H1 (cell line): ENCODE data around the gene GAREM2. TPM values are rescaled to one million over a fixed set of nuclear protein-coding genes. Genes with fewer than 3 reads are reported as not detected.

Experiments used
- ASH2L ChIP-seq: fragments of 200-600, 300-600 bp; sonication (generic); IDR thresholded peaks from one replicate; pipeline ENCODE4 v1.7.1; 2017; ENCODE audit warnings: low read length
- RAD21 ChIP-seq, 2 experiments: IDR thresholded peaks in 1 of 2; conservative IDR thresholded peaks in 1 of 2; 2 replicates each; pipeline ENCODE4 v1.6.1; 2011; ENCODE audit warnings: low read depth in 2 of 2, low read length in 2 of 2, improper control_type of control experiment in 1 of 2, inconsistent platforms in 1 of 2, mild to moderate bottlenecking in 1 of 2, moderate library complexity in 1 of 2
- SUZ12 ChIP-seq: fragments of 200-600 bp; sonication (generic); IDR thresholded peaks from 2 replicates; pipeline ENCODE4 v1.6.1; 2012; ENCODE audit warnings: mild to moderate bottlenecking, inconsistent platforms, low read length, moderate library complexity, mixed read lengths
- polyA plus RNA-seq, 7 experiments: library from polyadenylated mRNA; depleted of rRNA in 3 of 7; stranded (reverse) in 5 of 7; unstranded in 2 of 7; fragments of >200 nt in 5 of 7; fragments of 200-250 nt in 2 of 7; gene quantifications; 1 replicate in 5 of 7; 2 replicates in 1 of 7; 4 replicates in 1 of 7; pipeline versions ENCODE4 v1.2.1 to v1.2.3, GENCODE V29; 2011 to 2013; ENCODE audit warnings: missing spikeins in 2 of 7, mixed read lengths in 2 of 7
- total RNA-seq: library from RNA; stranded (reverse); fragmentation: NEBNext Ultra II Directional; extraction: Animal tissue kit (Norgen Biotek cat#: 25700); gene quantifications from 2 replicates; pipeline ENCODE4 v1.2.1, GENCODE V29; 2021

GAREM2 gene
- total and polyA plus RNA-seq, 2 of the 8 experiments (the other 6 are each of a cell fraction or from before 2014, with no cell fraction given): 19.9 TPM

- TF ChIP-seq RAD21 (IDR thresholded peaks at IDR 0.05 in 1 of 2, conservative IDR thresholded peaks at IDR 0.05 in 1 of 2; ENCODE audit: low read depth in 2 of 2, low read length in 2 of 2) (no peak), SUZ12 (no peak), ASH2L (no peak)
Observed at GRCh38 chr2:26212011-26212410, 39.1 kb downstream of the GAREM2 start (continued).
